ENCODE data around the gene TMEM9. TPM values are rescaled to one million over a fixed set of nuclear protein-coding genes. Genes with fewer than 3 reads are reported as not detected.

TMEM9 gene
- total RNA-seq, 2 experiments from 2014 or later: 28.7 to 30.6 TPM

DNA sequence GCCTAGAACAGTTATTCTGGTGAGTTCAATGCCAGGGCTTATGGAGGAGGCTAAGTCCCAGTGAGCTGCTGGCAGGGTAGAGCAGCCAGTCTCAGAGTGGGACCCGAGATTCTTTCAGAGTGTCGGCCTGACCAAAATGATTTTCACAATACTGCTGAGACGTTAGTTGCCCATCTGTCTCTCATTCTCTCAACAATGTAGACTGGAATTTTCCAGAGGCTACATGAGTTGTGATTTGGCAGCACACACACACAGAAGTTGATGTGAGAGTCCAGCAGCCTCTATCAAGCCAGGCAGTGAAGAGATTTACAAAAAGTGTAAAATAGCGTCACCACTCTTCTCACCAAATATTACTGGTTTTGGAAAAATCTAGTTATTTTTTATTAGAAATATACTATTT, 63.7 kb downstream of the TMEM9 start:
- no peaks in the 10 kb centered on the region for H3K9me3 Mint-ChIP-seq
- H3K4me3 Mint-ChIP-seq: no peak overlapping the region
- intact Hi-C loops (cut with micrococcal nuclease): no loop called here
- TF ChIP-seq, protein P1, sequence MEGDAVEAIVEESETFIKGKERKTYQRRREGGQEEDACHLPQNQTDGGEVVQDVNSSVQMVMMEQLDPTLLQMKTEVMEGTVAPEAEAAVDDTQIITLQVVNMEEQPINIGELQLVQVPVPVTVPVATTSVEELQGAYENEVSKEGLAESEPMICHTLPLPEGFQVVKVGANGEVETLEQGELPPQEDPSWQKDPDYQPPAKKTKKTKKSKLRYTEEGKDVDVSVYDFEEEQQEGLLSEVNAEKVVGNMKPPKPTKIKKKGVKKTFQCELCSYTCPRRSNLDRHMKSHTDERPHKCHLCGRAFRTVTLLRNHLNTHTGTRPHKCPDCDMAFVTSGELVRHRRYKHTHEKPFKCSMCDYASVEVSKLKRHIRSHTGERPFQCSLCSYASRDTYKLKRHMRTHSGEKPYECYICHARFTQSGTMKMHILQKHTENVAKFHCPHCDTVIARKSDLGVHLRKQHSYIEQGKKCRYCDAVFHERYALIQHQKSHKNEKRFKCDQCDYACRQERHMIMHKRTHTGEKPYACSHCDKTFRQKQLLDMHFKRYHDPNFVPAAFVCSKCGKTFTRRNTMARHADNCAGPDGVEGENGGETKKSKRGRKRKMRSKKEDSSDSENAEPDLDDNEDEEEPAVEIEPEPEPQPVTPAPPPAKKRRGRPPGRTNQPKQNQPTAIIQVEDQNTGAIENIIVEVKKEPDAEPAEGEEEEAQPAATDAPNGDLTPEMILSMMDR (IDR thresholded peaks at IDR 0.05): no peak
- H3K27me3 Mint-ChIP-seq: peaks cover 7% of the 10 kb centered on the region
- no peaks in the 10 kb centered on the region for H3K36me3 Mint-ChIP-seq (ENCODE audit: low read depth)
- ATAC-seq (no peak), DNase-seq (no peak)
- H3K27ac Mint-ChIP-seq: no peak overlapping the region
- H3K4me1 Mint-ChIP-seq (ENCODE audit: low read depth): no peaks in the 10 kb centered on the region
- ChIA-PET CTCF (interaction anchor here (0.7 to 1.6 kb wide), 3 partner anchors 11 to 48 kb away, joined by 3 to 4 read pairs (median 4); no protein-coding TSS in a partner anchor), POLR2A (no interaction called here)

GRCh38 chr1:201089596-201089995, 64.7 kb downstream of the TMEM9 start:
- Mint-ChIP-seq H3K27ac (no peak overlapping the region), H3K36me3 (ENCODE audit: low read depth) (no peaks in the 10 kb centered on the region), H3K4me1 (ENCODE audit: low read depth) (no peaks in the 10 kb centered on the region), H3K4me3 (no peak overlapping the region), H3K27me3 (peaks cover 7% of the 10 kb centered on the region), H3K9me3 (no peaks in the 10 kb centered on the region)
- TF ChIP-seq, protein P1 (IDR thresholded peaks at IDR 0.05): no peak
- ATAC-seq (no peak), DNase-seq (no peak)
- ChIA-PET POLR2A (no interaction called here), CTCF (no interaction called here)
- intact Hi-C loops (cut with micrococcal nuclease): no loop called here

DNA sequence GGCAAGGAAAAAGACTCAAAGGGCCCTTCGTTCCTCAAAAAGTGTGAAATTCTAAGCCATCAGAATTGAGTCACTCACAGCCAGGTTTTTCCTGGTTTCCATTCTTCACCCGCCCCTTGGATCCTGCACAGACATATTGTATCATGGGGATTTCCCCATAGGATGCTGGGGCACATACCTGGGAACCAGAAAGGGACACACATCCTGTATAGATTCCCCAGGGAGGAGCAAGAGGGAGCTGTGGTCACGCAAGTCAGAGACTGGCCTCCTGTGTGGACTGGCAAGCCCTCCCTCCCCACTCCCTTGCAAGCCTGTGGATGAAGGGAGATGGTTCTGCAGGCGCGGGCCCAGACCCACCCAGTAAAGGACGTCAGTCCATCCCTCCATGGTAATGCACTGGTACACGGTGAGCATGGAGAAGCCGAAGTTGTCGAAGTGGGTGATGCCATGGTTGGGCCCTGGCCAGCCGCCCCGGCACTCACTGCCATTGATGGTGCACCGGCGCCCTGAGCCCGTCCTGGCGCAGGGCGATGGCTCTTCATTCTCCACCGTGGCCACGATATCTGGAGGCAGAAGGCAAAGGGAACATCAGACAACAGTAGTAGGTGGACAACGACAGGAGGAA, 65.3 kb downstream of the TMEM9 start:
- CTCF ChIA-PET: no interaction called here

GRCh38 chr1:201088395-201088794, 65.9 kb downstream of the TMEM9 start:
- H3K4me1 Mint-ChIP-seq (ENCODE audit: low read depth): no peaks in the 10 kb centered on the region
- H3K4me3 Mint-ChIP-seq: no peak overlapping the region
- no peaks in the 10 kb centered on the region for H3K9me3 Mint-ChIP-seq
- POLR2A ChIA-PET: interaction anchor here (0.6 kb wide), 1 partner anchor 41 kb away, joined by 3 read pairs; no protein-coding TSS in a partner anchor
- no peaks in the 10 kb centered on the region for H3K36me3 Mint-ChIP-seq (ENCODE audit: low read depth)
- H3K27me3 Mint-ChIP-seq: peaks cover 7% of the 10 kb centered on the region
- no peak for ATAC-seq
- intact Hi-C loops (cut with micrococcal nuclease): no loop called here
- TF ChIP-seq, protein P1 (IDR thresholded peaks at IDR 0.05): no peak
- no peak for DNase-seq
- no peak overlapping the region for H3K27ac Mint-ChIP-seq
- CTCF ChIA-PET: no interaction called here

More for the DNA sequence above, 65.3 kb downstream of the TMEM9 start:
- no peak for DNase-seq
- POLR2A ChIA-PET: no interaction called here
- TF ChIP-seq, protein P1 (IDR thresholded peaks at IDR 0.05): no peak
- Mint-ChIP-seq H3K4me3 (no peak overlapping the region), H3K27me3 (peaks cover 7% of the 10 kb centered on the region), H3K36me3 (ENCODE audit: low read depth) (no peaks in the 10 kb centered on the region), H3K27ac (no peak overlapping the region), H3K9me3 (no peaks in the 10 kb centered on the region), H3K4me1 (ENCODE audit: low read depth) (no peaks in the 10 kb centered on the region)
- no peak for ATAC-seq
- intact Hi-C loops (cut with micrococcal nuclease): no loop called here

DNA sequence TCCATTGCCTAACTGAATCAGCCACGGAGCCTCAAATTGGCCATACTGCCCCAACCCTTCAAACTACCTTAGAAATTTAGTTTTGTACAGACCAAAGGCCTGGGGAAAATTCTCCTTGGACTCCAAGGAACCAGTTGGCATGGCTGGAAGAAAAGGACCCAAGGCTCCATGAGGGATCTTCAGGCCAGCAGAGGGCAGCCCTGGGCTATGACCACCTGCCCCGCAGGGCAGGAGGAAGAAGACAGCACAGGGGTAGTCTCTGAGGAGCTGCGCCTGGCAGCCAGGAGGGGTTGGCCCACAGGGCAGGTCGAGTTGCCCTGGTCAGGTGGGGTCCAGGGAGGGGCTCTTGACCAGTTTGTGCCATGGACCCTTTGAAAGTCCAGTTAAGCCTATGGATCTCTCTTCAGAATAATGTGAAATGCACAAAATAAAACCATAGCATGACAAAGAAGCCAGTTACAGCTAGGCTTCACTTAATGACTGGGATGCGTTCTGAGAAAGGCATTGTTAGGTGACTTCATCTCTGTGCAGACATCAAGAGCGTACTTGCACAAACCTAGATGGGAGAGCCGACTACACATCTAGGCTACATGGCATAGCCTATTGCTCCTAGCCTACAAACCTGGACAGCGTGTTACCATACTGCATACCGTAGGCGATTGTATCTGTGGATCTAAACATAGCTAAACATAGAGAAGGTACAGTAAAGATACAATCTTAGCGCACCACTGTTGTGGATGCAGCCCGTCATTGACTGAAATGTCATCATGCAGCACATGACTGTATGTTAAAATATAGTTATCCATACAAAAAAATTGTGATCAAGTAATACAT, 68.2 kb downstream of the TMEM9 start:
- ATAC-seq (peak; percentile 90), DNase-seq (peak; percentile 68)
- Mint-ChIP-seq H3K36me3 (ENCODE audit: low read depth) (no peaks in the 10 kb centered on the region), H3K4me1 (ENCODE audit: low read depth) (no peaks in the 10 kb centered on the region), H3K9me3 (no peaks in the 10 kb centered on the region), H3K27me3 (peaks cover 7% of the 10 kb centered on the region), H3K4me3 (no peak overlapping the region), H3K27ac (no peak overlapping the region)
- ChIA-PET POLR2A (no interaction called here), CTCF (interaction anchor here (0.6 to 5.3 kb wide), 8 partner anchors 9 to 132 kb away, joined by 3 to 46 read pairs (median 3); no protein-coding TSS in a partner anchor)
- intact Hi-C loops (cut with micrococcal nuclease): no loop called here
- TF ChIP-seq, protein P1 (IDR thresholded peaks at IDR 0.05): peak; percentile 60
